ENCODE data around the gene SH3D19. TPM values are rescaled to one million over a fixed set of nuclear protein-coding genes. Genes with fewer than 3 reads are reported as not detected.

The SH3D19 gene
- total and polyA plus RNA-seq, 8 donors: 11.0 to 129 (median 67.1) TPM

- Histone ChIP-seq H3K4me1 (peaks cover 0 to 11% (median 2%) of the 10 kb centered on the region in 4 donors), H3K9me3 (no peaks in the 10 kb centered on the region), H3K27me3 (no peaks in the 10 kb centered on the region), H3K4me3 (no peak overlapping the region), H3K27ac (no peak overlapping the region), H3K36me3 (no peaks in the 10 kb centered on the region)
- no peak for DNase-seq
- WGBS, 5 donors: 90 to 96% (median 93%) methylated on average over 3 of the region's 3 CpGs
- intact Hi-C loops (cut with DNase I; ENCODE audit: low total_unique reads): no loop called here
- TF ChIP-seq POLR2AphosphoS5 (IDR thresholded peaks at IDR 0.05): no peak
Measured at GRCh38 chr4:151095142-151095541, 230.3 kb downstream of the SH3D19 start.

- intact Hi-C loops (cut with DNase I; ENCODE audit: low total_unique reads): no loop called here
- peaks cover 0 to 11% (median 2%) of the 10 kb centered on the region in 4 donors for H3K4me1 ChIP-seq
- DNase-seq: no peak
Measured at GRCh38 chr4:151094290-151094751, 231.1 kb downstream of the SH3D19 start.

GRCh38 chr4:151093203-151093602 is 232.2 kb downstream of the SH3D19 start:
- intact Hi-C loops (cut with DNase I; ENCODE audit: low total_unique reads): no loop called here
- no peak for DNase-seq
- Histone ChIP-seq H3K27ac (no peak overlapping the region), H3K36me3 (no peaks in the 10 kb centered on the region), H3K4me1 (peaks cover 0 to under 1% (median 0%) of the 10 kb centered on the region in 4 donors), H3K9me3 (no peaks in the 10 kb centered on the region), H3K4me3 (no peak overlapping the region), H3K27me3 (no peaks in the 10 kb centered on the region)
- TF ChIP-seq POLR2AphosphoS5 (IDR thresholded peaks at IDR 0.05) (no peak), POLR2A (IDR thresholded peaks at IDR 0.05) (no peak), CTCF (IDR thresholded peaks at IDR 0.05) (no peak), EP300 (IDR thresholded peaks at IDR 0.05) (no peak)
- 64 to 83% (median 65%) methylated on average over 3 of the region's 3 CpGs for WGBS, 5 donors

More at GRCh38 chr4:151094290-151094751, 231.1 kb downstream of the SH3D19 start:
- TF ChIP-seq EP300 (IDR thresholded peaks at IDR 0.05) (no peak), POLR2AphosphoS5 (IDR thresholded peaks at IDR 0.05) (no peak), POLR2A (IDR thresholded peaks at IDR 0.05) (no peak), CTCF (IDR thresholded peaks at IDR 0.05) (no peak)
- no peak overlapping the region for H3K27ac ChIP-seq
- no peaks in the 10 kb centered on the region for H3K27me3 ChIP-seq
- no peaks in the 10 kb centered on the region for H3K9me3 ChIP-seq
- no peak overlapping the region for H3K4me3 ChIP-seq
- H3K36me3 ChIP-seq: no peaks in the 10 kb centered on the region
- 85 to 98% (median 88%) methylated on average over 2 of the region's 2 CpGs for WGBS, 5 donors

GRCh38 chr4:151092488-151092887 is 232.9 kb downstream of the SH3D19 start:
- TF ChIP-seq EP300 (IDR thresholded peaks at IDR 0.05): no peak
- no peak for TF ChIP-seq POLR2A (IDR thresholded peaks at IDR 0.05)
- TF ChIP-seq POLR2AphosphoS5 (IDR thresholded peaks at IDR 0.05): no peak
- no peak for TF ChIP-seq CTCF (IDR thresholded peaks at IDR 0.05)
- Histone ChIP-seq H3K9me3 (no peaks in the 10 kb centered on the region), H3K27me3 (no peaks in the 10 kb centered on the region), H3K36me3 (no peaks in the 10 kb centered on the region), H3K4me3 (no peak overlapping the region), H3K27ac (no peak overlapping the region), H3K4me1 (no peaks in the 10 kb centered on the region)
- DNase-seq: no peak
- WGBS, 5 donors: 49 to 76% (median 67%) methylated on average over 3 of the region's 3 CpGs
- intact Hi-C loops (cut with DNase I; ENCODE audit: low total_unique reads): no loop called here

- no peak overlapping the region for H3K4me3 ChIP-seq
- DNase-seq: no peak
- intact Hi-C loops (cut with DNase I; ENCODE audit: low total_unique reads): no loop called here
- no peaks in the 10 kb centered on the region for H3K36me3 ChIP-seq
- no peak overlapping the region for H3K27ac ChIP-seq
- 51 to 88% (median 70%) methylated on average over 2 of the region's 2 CpGs for WGBS, 5 donors
- TF ChIP-seq POLR2A (IDR thresholded peaks at IDR 0.05) (no peak), POLR2AphosphoS5 (IDR thresholded peaks at IDR 0.05) (no peak), EP300 (IDR thresholded peaks at IDR 0.05) (no peak), CTCF (IDR thresholded peaks at IDR 0.05) (no peak)
- H3K27me3 ChIP-seq: no peaks in the 10 kb centered on the region
- no peaks in the 10 kb centered on the region for H3K9me3 ChIP-seq
- no peaks in the 10 kb centered on the region for H3K4me1 ChIP-seq
Measured at GRCh38 chr4:151091047-151091446, 234.4 kb downstream of the SH3D19 start.
